ENCODE data around the gene SPO11.

- no peak for TF ChIP-seq CTCF (IDR thresholded peaks at IDR 0.05)
- no peak for TF ChIP-seq ZFX (IDR thresholded peaks at IDR 0.05; ENCODE audit: borderline replicate concordance)
Observed at GRCh38 chr20:57282670-57283361, 46.8 kb upstream of the SPO11 start.

Measured in 22Rv1 (cell line).